Activated CD4-positive, alpha-beta T cell treated with anti-CD3 and anti-CD28 coated beads for 36 hours (primary cell): ENCODE measurements around the gene AFAP1. TPM values are rescaled to one million over a fixed set of nuclear protein-coding genes. Genes with fewer than 3 reads are reported as not detected.
"Not testable (repeated sequence)": the region's sequence is repeated elsewhere in the genome, so short reads cannot be mapped to it uniquely, and the experiment has no call there.

ENCODE experiments used
- ATAC-seq: fragments of 200-7000 bp; cut with Tn5 transposase; one replicate; pipeline ENCODE4 v1.10.0; 2021; ENCODE audit warnings: mild to moderate bottlenecking, moderate library complexity
- CTCF ChIA-PET: fragments of 350-600 bp; sonication (Branson Sonifier 250); formaldehyde crosslinking; loops from one replicate; lab custom pipeline; 2021; ENCODE audit warnings: antibody characterized with exemption; lab: Charles Lee
- POLR2A ChIA-PET: fragments of 350-600 bp; sonication (Branson Sonifier 250); formaldehyde crosslinking; loops from one replicate; lab custom pipeline; 2021; ENCODE audit warnings: antibody characterized with exemption, inconsistent platforms; lab: Charles Lee
- DNase-seq: peaks from one replicate; pipeline ENCODE4 v3.0.0-alpha.2; 2020
- H3K27ac Mint-ChIP-seq: one replicate; pipeline ENCODE4 v1.8.0; 2021; ENCODE audit warnings: mixed read lengths
- H3K27me3 Mint-ChIP-seq: one replicate; pipeline ENCODE4 v1.8.0; 2021; ENCODE audit warnings: mixed read lengths
- H3K36me3 Mint-ChIP-seq: one replicate; pipeline ENCODE4 v1.8.0; 2021; ENCODE audit warnings: low read depth, mixed read lengths
- H3K4me1 Mint-ChIP-seq: one replicate; pipeline ENCODE4 v1.8.0; 2021; ENCODE audit warnings: mixed read lengths
- H3K4me3 Mint-ChIP-seq: one replicate; pipeline ENCODE4 v1.8.0; 2021; ENCODE audit warnings: mild to moderate bottlenecking, moderate library complexity, mixed read lengths
- H3K9me3 Mint-ChIP-seq: one replicate; pipeline ENCODE4 v1.8.0; 2021; ENCODE audit warnings: low read depth, mixed read lengths
- intact Hi-C, 2 experiments: fragments of 100-400 bp; cut with DNase I in 1 of 2; cut with micrococcal nuclease in 1 of 2; formaldehyde crosslinking; loops; one replicate each; pipeline versions ENCODE4 v1.14.2 to v1.15.1; 2022 to 2024; cut with DNase I, micrococcal nuclease
- total RNA-seq, 2 experiments: library from RNA; stranded (reverse); gene quantifications; one replicate each; pipeline ENCODE4 v1.2.3, GENCODE V29; 2021

The AFAP1 gene
- total RNA-seq, 2 experiments from 2014 or later: 27.1 to 27.2 TPM

GRCh38 chr4:7944599-7945220 lies 5.0 kb upstream of the AFAP1 start:
- Mint-ChIP-seq H3K4me1 (peaks cover 13% of the 10 kb centered on the region), H3K27ac (no peak overlapping the region), H3K4me3 (no peak overlapping the region), H3K9me3 (no peaks in the 10 kb centered on the region), H3K27me3 (peaks cover 4% of the 10 kb centered on the region), H3K36me3 (no peaks in the 10 kb centered on the region)
- intact Hi-C loops: no loop called here
- ATAC-seq (no peak), DNase-seq (no peak)
- CTCF ChIA-PET: interaction anchor here (0.9 kb wide), 1 partner anchor 134 kb away, joined by 3 read pairs; no protein-coding TSS in a partner anchor
- POLR2A ChIA-PET: no interaction called here

DNA sequence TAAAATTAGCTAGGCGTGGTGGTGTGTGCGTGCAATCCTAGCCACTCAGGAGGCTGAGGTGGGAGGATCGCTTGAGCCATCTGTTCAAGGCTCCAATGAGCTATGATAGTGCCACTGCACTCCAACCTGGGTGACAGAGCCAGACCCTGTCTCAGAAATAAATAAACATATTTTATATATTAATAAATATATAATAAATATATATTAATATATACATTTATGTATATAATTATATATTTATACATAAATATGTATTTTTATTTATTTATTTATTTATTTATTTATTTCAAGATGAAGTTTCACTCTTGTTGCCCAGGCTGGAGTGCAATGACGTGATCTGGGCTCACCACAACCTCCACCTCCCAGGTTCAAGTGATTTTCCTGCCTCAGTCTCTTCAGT lies 4.0 kb upstream of the AFAP1 start:
- H3K4me3 Mint-ChIP-seq, ATAC-seq, intact Hi-C loops, H3K27ac Mint-ChIP-seq, DNase-seq, POLR2A ChIA-PET, H3K27me3 Mint-ChIP-seq, H3K9me3 Mint-ChIP-seq, H3K36me3 Mint-ChIP-seq, CTCF ChIA-PET, H3K4me1 Mint-ChIP-seq: not testable (repeated sequence)

GRCh38 chr4:7943211-7943610 lies 3.5 kb upstream of the AFAP1 start:
- Mint-ChIP-seq H3K4me1 (peaks cover 10% of the 10 kb centered on the region), H3K36me3 (no peaks in the 10 kb centered on the region), H3K4me3 (no peak overlapping the region), H3K27ac (no peak overlapping the region), H3K9me3 (no peaks in the 10 kb centered on the region), H3K27me3 (peaks cover 5% of the 10 kb centered on the region)
- ATAC-seq: no peak
- no peak for DNase-seq
- POLR2A ChIA-PET: no interaction called here
- CTCF ChIA-PET: interaction anchor here (0.8 to 1.1 kb wide), 2 partner anchors 20 to 139 kb away, joined by 3 read pairs; no protein-coding TSS in a partner anchor
- intact Hi-C loops: no loop called here

DNA sequence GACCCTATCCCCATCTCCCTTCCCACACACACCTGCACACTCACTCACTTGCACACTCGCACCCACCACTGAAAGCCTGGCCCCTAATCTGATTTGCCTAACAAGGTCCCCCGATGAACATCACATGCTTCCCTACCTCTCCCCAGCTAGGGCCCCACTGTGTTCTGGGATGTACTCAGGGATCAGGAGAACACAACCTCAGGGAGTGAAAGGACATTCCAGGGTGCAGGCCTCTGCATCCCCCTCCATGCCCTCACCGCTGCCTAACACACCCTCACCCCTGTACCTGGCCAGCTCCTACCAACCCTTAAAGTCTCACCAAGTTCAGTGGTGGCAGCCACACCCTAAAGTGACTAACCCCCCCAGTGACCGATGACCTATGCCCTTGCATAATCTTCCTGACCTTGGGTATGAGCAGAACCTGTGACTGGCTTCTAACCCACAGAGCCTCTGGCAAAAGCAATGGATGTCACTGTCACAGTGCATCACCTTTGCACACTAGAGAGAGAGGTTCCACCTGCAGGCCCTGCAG lies 2.4 kb upstream of the AFAP1 start:
- DNase-seq: no peak
- no peak for ATAC-seq
- H3K4me3 Mint-ChIP-seq: no peak overlapping the region
- ChIA-PET POLR2A (no interaction called here), CTCF (interaction anchor here (1.3 kb wide), 1 partner anchor 140 kb away, joined by 3 read pairs; no protein-coding TSS in a partner anchor)
- no peaks in the 10 kb centered on the region for H3K9me3 Mint-ChIP-seq
- H3K4me1 Mint-ChIP-seq: peaks cover 14% of the 10 kb centered on the region
- intact Hi-C loops: no loop called here
- H3K27ac Mint-ChIP-seq: no peak overlapping the region
- peaks cover 6% of the 10 kb centered on the region for H3K27me3 Mint-ChIP-seq
- H3K36me3 Mint-ChIP-seq: no peaks in the 10 kb centered on the region

GRCh38 chr4:7941111-7941964 lies 1.7 kb upstream of the AFAP1 start:
- Mint-ChIP-seq H3K9me3 (no peaks in the 10 kb centered on the region), H3K36me3 (no peaks in the 10 kb centered on the region), H3K27ac (no peak overlapping the region), H3K4me1 (peaks cover 17% of the 10 kb centered on the region), H3K4me3 (peak overlapping the region; percentile 44), H3K27me3 (peaks cover 4% of the 10 kb centered on the region)
- intact Hi-C loops: no loop called here
- no peak for ATAC-seq
- ChIA-PET POLR2A (no interaction called here), CTCF (interaction anchor here (1.3 to 2.1 kb wide), 2 partner anchors 139 to 180 kb away, joined by 3 to 9 read pairs; no protein-coding TSS in a partner anchor)
- DNase-seq: no peak

DNA sequence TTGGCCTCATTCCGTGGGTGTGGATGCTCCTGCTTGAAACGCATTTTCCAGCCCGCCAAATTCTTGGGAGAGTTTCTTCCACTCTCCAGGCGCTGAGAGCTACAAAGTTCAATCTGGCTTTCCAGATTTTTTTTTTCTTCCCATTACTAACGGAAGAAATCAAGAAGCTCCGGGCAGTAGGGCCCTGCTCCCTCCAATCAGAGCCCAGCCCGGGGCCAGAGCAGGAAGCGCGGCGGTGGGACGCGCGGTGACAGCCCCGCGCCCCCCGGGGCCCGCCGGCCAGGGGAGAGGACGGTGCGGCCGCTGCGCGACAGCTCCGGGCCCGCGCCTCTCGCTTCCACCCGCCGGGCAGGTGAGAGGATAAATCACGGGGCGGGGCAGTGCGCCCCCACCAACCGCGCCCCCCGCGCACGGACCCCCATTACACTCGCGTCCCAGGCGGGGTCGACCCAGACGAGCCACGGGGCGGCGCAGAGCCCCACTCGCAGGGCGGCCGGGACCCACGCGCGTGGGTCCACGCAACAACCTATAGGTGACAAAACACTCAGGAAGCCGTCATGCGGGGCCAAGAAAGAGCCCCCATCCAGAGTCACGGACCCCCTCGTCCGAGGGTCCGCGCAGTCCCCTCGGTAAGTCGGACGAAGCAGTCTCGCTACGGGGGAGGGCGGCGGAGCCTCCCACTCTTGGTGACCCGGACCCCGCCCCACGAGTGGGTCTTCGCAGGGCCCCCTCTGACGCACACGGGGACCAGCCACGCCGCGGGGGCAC lies 868 bp downstream of the AFAP1 start:
- DNase-seq (peak; percentile 33), ATAC-seq (no peak)
- H3K36me3 Mint-ChIP-seq: no peaks in the 10 kb centered on the region
- ChIA-PET CTCF (interaction anchor here (0.7 to 2.1 kb wide), 9 partner anchors 21 to 177 kb away, joined by 3 to 9 read pairs (median 4); no protein-coding TSS in a partner anchor), POLR2A (interaction anchor here (0.6 to 1.4 kb wide), 3 partner anchors 9 to 871 kb away, joined by 4 to 8 read pairs (median 4); partner anchors contain the start of gene GRPEL1)
- peak overlapping the region; percentile 80 for H3K4me3 Mint-ChIP-seq
- H3K27ac Mint-ChIP-seq: peak overlapping the region; percentile 74
- H3K27me3 Mint-ChIP-seq: peaks cover 3% of the 10 kb centered on the region
- intact Hi-C loops: loop anchor here (1.0 to 5.0 kb wide), 9 partner anchors 22 to 220 kb away; partner anchors contain the start of gene ABLIM2 (in 2 of the 2)
- H3K9me3 Mint-ChIP-seq: no peaks in the 10 kb centered on the region
- peaks cover 33% of the 10 kb centered on the region for H3K4me1 Mint-ChIP-seq

- CTCF ChIA-PET: interaction anchor here (0.5 to 2.5 kb wide), 14 partner anchors 11 to 208 kb away, joined by 3 to 11 read pairs (median 3); no protein-coding TSS in a partner anchor
- DNase-seq: peak; percentile 36
- peak overlapping the region; percentile 74 for H3K27ac Mint-ChIP-seq
- intact Hi-C loops: loop anchor here (2.0 to 5.0 kb wide), 5 partner anchors 23 to 219 kb away; partner anchors contain the start of gene ABLIM2 (in 1 of the 2)
- peaks cover 3% of the 10 kb centered on the region for H3K27me3 Mint-ChIP-seq
- POLR2A ChIA-PET: interaction anchor here (0.6 to 1.4 kb wide), 3 partner anchors 10 to 871 kb away, joined by 4 to 8 read pairs (median 4); partner anchors contain the start of gene GRPEL1
- no peak for ATAC-seq
- H3K4me3 Mint-ChIP-seq: peak overlapping the region; percentile 80
- peaks cover 33% of the 10 kb centered on the region for H3K4me1 Mint-ChIP-seq
- peaks cover 2% of the 10 kb centered on the region for H3K36me3 Mint-ChIP-seq
- no peaks in the 10 kb centered on the region for H3K9me3 Mint-ChIP-seq
Measured at GRCh38 chr4:7938266-7938608, 1.4 kb downstream of the AFAP1 start.

- Mint-ChIP-seq H3K36me3 (peaks cover 2% of the 10 kb centered on the region), H3K27ac (no peak overlapping the region), H3K27me3 (peaks cover 3% of the 10 kb centered on the region), H3K4me3 (peak overlapping the region; percentile 80), H3K9me3 (no peaks in the 10 kb centered on the region), H3K4me1 (peaks cover 33% of the 10 kb centered on the region)
- DNase-seq (no peak), ATAC-seq (no peak)
- CTCF ChIA-PET: interaction anchor here (0.6 to 2.5 kb wide), 8 partner anchors 10 to 1534 kb away, joined by 3 to 11 read pairs (median 5); no protein-coding TSS in a partner anchor
- intact Hi-C loops: loop anchor here in 1 of 2 experiments (5.0 kb wide), 2 partner anchors 80 to 220 kb away; partner anchors contain the start of gene ABLIM2
- POLR2A ChIA-PET: no interaction called here
Measured at GRCh38 chr4:7937006-7937405, 2.7 kb downstream of the AFAP1 start.

DNA sequence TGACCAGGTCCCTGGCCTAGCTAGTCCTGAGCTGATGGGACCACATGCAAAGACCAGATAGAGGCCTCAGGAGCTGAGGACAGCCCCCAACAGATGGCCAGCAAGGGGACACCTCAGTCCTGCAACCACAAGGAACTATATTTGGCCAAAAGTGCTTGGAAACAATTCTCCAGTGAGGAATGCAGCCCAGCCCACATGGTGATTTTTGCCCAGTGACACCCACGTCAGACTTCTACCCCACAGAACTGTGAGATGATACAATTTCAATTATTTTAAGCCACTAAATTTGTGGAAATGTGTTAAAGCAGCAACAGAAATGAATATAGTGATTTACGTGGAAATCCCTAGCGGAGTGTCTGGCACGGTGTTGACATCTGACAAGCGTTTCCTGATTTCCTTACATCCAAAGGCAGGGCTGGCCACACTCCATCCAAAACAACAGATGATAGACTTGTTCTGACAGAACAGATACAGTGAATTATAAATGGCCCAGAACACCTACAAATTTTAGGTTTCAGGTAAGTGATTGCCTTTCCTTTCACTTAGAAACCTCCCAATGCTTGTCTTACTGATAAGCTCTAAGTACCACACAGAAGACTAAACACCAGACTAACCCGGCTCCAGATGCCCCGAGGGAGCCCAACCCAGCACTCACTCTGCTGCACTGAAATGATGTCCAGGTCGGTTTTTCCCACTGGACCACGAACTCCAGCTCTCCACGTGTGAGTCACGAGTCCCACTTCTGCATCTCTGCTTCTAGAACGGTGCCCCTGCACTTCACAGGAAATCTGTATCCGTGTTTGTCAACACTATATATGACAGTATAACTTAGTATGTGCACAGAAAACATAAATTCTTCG lies 5.8 kb downstream of the AFAP1 start:
- H3K9me3 Mint-ChIP-seq: no peaks in the 10 kb centered on the region
- intact Hi-C loops: no loop called here
- H3K36me3 Mint-ChIP-seq: peaks cover 2% of the 10 kb centered on the region
- H3K27ac Mint-ChIP-seq: no peak overlapping the region
- no peak for DNase-seq
- POLR2A ChIA-PET: no interaction called here
- peaks cover 3% of the 10 kb centered on the region for H3K27me3 Mint-ChIP-seq
- peaks cover 35% of the 10 kb centered on the region for H3K4me1 Mint-ChIP-seq
- CTCF ChIA-PET: interaction anchor here (0.7 kb wide), 1 partner anchor 22 kb away, joined by 3 read pairs; no protein-coding TSS in a partner anchor
- no peak overlapping the region for H3K4me3 Mint-ChIP-seq
- no peak for ATAC-seq

- no peak for ATAC-seq
- peaks cover 2% of the 10 kb centered on the region for H3K36me3 Mint-ChIP-seq
- intact Hi-C loops: no loop called here
- POLR2A ChIA-PET: no interaction called here
- peaks cover 26% of the 10 kb centered on the region for H3K4me1 Mint-ChIP-seq
- no peak overlapping the region for H3K4me3 Mint-ChIP-seq
- no peak for DNase-seq
- H3K27ac Mint-ChIP-seq: no peak overlapping the region
- H3K9me3 Mint-ChIP-seq: no peaks in the 10 kb centered on the region
- CTCF ChIA-PET: no interaction called here
- H3K27me3 Mint-ChIP-seq: no peaks in the 10 kb centered on the region
Measured at GRCh38 chr4:7932287-7932686, 7.4 kb downstream of the AFAP1 start.
